GM12872 (cell line): Measurements from ENCODE around the gene CNGA1.

Experiments
- TF ChIP-seq, protein P1 (sequence below): IDR thresholded peaks from 3 replicates; pipeline ENCODE4 v1.5.1; 2011; ENCODE audit warnings: low read depth, mild to moderate bottlenecking, low read length, moderate library complexity; ENCODE audit not compliant: insufficient read depth

Gene CNGA1

DNA sequence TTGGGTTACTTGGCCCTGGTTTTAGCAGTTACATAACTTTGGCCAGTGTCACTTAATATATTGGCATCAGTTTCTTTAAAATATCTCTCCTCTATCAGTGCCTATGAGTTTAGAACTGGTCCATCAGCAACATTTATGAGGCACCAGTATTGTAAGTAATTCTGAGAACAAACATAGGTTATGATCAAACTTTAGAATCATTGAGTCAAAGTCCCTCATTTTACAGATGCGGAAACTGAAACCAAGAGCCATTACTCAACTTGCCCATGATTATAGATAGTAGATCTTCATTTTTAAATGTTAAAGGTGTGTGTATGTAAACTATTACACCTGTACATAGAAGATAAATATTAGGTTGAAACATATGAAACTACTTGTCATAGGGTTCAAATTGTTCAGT, 4.6 kb upstream of the CNGA1 start:
- TF ChIP-seq, protein P1, sequence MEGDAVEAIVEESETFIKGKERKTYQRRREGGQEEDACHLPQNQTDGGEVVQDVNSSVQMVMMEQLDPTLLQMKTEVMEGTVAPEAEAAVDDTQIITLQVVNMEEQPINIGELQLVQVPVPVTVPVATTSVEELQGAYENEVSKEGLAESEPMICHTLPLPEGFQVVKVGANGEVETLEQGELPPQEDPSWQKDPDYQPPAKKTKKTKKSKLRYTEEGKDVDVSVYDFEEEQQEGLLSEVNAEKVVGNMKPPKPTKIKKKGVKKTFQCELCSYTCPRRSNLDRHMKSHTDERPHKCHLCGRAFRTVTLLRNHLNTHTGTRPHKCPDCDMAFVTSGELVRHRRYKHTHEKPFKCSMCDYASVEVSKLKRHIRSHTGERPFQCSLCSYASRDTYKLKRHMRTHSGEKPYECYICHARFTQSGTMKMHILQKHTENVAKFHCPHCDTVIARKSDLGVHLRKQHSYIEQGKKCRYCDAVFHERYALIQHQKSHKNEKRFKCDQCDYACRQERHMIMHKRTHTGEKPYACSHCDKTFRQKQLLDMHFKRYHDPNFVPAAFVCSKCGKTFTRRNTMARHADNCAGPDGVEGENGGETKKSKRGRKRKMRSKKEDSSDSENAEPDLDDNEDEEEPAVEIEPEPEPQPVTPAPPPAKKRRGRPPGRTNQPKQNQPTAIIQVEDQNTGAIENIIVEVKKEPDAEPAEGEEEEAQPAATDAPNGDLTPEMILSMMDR, result no peak

DNA sequence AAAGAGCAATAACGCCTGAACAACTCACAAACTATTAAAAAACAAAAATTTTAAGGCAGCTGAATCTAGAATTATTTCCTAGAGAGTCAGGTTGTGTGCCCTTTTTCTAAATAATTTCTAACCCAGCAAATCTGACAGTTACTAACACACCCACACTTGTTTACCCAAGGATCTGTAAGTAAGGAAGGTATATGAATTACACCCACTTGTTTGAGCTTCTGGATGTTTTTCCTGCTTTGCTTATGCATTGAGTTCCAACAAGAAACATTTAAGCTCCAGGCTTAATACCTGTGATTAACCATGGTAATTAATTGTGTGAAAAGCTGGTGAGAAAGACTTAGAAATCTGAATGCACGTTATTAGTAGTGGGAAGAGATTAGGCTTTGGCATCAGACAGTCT, 1.6 kb upstream of the CNGA1 start:
- TF ChIP-seq, protein P1, result no peak

DNA sequence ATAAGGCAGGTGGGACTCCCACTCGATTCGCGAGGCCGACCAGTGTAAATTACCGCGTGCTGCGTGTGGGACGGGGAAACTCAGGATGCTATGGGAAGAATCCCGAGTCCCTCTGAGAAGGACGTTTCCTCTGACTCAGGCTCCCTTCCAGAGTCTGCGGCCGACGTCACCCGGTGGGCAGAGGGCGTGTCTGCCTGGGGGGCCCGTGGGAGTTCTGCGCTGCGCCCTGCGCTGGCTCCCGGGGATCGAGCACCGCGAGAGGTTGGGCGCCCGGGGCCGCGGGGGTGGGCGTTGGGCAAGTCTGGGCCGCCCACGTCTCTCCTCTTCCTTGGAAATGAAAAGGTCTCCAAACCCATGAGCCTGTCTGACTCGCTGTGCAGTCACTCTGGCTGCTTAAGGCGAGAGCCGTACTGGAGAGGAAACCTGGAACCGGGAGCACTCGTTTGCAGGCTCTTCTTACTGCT, 659 bp upstream of the CNGA1 start:
- TF ChIP-seq, protein P1, result no peak

DNA sequence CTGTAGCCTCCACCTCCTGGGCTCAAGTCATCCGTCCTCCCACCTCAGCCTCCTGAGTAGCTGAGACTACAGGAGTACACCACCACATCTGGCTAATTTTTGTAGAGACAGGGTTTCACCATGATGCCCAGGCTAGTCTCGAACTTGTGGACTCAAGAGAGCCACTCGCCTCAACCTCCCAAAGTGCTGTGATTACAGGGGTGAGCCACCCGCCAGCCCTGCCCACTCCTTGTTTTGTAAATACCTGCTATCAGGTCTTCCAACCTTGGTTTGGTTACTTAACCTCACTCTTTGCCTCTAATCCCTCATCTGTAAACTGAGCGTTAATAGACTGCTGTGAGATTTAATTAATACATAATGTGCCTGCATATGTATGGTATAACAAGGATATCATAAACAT, 803 bp downstream of the CNGA1 start:
- TF ChIP-seq, protein P1, result no peak

DNA sequence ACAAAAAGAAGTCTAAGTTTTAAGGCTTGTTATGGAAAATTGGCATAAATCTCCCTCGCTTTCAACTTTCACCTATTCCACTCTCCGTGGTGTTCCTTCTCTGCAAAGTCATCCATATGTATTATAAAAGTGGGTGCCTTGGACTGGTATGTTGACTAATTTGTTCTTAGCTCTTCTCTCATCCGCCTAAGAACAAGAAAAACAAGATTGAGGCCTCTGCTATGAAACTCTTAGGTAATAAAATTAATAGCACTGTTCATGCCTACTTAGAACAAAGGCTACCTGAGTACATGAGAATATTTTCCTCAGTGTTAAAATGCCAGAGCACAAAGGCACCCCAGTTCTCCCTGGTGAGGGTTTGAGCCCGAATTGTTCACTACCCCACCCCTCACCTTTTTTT, 1.3 kb downstream of the CNGA1 start:
- TF ChIP-seq, protein P1, result no peak

DNA sequence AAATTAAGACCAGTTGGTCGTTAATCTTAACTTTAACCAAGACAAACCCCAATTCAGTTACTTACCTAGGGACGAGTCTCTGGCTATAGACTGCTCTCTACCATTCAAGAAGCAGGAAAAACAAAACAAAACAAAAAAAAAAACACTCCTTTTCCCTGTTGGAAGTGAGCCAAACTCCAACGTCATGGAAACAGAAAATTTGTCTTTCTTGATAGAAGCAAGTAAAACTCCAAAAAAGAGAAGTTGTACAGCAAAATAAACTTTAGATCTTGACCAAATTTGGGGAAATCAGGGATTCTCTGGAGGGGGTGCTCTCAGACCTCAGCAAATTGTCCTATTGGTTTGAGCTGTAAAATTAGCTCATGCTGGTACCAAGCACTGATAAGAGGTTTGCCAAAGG, 3.7 kb downstream of the CNGA1 start:
- TF ChIP-seq, protein P1, result no peak

DNA sequence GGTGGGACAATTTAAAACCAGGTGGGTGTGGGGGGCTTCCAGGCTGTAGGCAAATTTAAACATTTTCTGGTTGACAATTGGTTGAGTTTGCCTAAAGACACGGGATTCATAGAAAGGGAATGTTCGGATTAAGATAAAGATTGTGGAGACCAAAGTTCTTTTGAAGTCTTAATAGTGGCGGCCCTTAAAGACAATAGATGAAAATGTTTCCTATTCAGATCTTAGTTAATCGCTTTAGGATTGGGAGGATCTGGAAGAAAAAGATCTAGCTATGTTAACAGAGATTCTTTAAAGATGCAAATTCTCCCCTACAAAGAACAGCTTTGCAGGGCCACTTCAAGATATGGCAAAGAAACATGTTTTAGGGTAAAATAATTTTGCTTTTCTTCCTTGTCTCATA, 4.8 kb downstream of the CNGA1 start:
- TF ChIP-seq, protein P1, result no peak
